Prostate gland (tissue), 2 donors: ENCODE data around the gene LMF2.

Experiments used
- POLR2A ChIP-seq: fragments of 450-650 bp; IDR thresholded peaks from one replicate; pipeline ENCODE4 v1.6.1; 2016; ENCODE audit warnings: antibody characterized with exemption, mild to moderate bottlenecking
- TF ChIP-seq, protein P1 (sequence below), 4 experiments: fragments of 200-600 bp in 2 of 4; fragments of 450-650 bp in 2 of 4; sonication (generic) in 2 of 4; IDR thresholded peaks; 1 replicate in 3 of 4; 2 replicates in 1 of 4; pipeline ENCODE4 v1.5.1; 2016 to 2019; ENCODE audit warnings: antibody characterized with exemption in 4 of 4, mild to moderate bottlenecking in 2 of 4, moderate library complexity in 2 of 4

- TF ChIP-seq, protein P1, sequence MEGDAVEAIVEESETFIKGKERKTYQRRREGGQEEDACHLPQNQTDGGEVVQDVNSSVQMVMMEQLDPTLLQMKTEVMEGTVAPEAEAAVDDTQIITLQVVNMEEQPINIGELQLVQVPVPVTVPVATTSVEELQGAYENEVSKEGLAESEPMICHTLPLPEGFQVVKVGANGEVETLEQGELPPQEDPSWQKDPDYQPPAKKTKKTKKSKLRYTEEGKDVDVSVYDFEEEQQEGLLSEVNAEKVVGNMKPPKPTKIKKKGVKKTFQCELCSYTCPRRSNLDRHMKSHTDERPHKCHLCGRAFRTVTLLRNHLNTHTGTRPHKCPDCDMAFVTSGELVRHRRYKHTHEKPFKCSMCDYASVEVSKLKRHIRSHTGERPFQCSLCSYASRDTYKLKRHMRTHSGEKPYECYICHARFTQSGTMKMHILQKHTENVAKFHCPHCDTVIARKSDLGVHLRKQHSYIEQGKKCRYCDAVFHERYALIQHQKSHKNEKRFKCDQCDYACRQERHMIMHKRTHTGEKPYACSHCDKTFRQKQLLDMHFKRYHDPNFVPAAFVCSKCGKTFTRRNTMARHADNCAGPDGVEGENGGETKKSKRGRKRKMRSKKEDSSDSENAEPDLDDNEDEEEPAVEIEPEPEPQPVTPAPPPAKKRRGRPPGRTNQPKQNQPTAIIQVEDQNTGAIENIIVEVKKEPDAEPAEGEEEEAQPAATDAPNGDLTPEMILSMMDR (IDR thresholded peaks at IDR 0.05), result no peak
- TF ChIP-seq POLR2A, result no peak
Observed at GRCh38 chr22:50486561-50487289, 20.8 kb downstream of the LMF2 start, which contains the start of gene MIOX.
